ENCODE measurements around the gene H1-8.

H1-8 gene

DNA sequence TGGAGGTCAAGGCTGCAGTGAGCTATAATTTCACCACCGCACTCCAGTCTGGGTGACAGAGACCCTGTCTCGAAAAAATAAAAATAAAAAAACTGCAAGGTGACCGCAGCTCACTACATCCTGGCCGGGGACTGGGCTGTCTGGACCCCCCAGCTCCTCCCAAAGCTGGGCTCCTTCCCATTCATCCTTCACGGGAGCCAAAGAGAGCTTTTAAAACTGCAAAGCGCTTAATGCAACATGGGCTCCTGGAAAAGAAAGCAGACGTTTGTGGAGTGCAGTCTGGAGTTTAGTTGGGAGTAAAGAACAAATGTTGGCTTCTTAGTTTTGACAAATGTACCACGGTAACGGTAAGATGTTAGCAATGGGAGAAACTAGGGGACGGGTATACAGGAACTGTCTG, 51.4 kb downstream of the H1-8 start:
- no peak for DNase-seq (ENCODE audit: low read depth)
- H3K4me3 ChIP-seq (ENCODE audit: low read depth, low read length): no peak overlapping the region
- TF ChIP-seq, protein P1, sequence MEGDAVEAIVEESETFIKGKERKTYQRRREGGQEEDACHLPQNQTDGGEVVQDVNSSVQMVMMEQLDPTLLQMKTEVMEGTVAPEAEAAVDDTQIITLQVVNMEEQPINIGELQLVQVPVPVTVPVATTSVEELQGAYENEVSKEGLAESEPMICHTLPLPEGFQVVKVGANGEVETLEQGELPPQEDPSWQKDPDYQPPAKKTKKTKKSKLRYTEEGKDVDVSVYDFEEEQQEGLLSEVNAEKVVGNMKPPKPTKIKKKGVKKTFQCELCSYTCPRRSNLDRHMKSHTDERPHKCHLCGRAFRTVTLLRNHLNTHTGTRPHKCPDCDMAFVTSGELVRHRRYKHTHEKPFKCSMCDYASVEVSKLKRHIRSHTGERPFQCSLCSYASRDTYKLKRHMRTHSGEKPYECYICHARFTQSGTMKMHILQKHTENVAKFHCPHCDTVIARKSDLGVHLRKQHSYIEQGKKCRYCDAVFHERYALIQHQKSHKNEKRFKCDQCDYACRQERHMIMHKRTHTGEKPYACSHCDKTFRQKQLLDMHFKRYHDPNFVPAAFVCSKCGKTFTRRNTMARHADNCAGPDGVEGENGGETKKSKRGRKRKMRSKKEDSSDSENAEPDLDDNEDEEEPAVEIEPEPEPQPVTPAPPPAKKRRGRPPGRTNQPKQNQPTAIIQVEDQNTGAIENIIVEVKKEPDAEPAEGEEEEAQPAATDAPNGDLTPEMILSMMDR (IDR thresholded peaks at IDR 0.05; ENCODE audit: insufficient read depth, low read depth, low read length, missing control alignments): no peak

DNA sequence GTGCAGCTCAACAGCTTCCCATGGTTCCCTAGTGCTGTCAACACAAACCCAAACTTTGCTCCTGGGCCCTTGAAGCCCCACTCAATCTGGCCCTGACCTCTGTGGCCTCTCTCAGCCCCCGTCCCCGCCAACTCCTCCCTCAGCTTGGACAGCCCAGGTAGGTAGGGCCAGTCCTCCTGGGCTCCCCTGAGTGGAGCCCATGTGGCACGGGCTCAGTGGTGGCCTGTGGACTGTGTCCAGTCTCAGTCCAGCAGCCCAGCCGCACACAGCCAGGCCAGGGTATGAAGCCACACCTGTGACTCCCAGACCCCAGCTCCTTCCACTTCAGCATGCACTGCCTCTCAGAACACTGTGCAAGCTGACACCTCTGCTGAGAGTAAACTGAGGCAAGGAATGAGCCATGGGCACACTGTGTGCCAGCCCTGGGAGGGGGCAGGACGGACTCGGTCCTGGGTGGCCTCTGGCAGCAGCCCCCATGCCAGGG, 52.0 kb downstream of the H1-8 start:
- TF ChIP-seq, protein P1 (IDR thresholded peaks at IDR 0.05; ENCODE audit: insufficient read depth, low read depth, low read length, missing control alignments): no peak
- no peak overlapping the region for H3K4me3 ChIP-seq (ENCODE audit: low read depth, low read length)

DNA sequence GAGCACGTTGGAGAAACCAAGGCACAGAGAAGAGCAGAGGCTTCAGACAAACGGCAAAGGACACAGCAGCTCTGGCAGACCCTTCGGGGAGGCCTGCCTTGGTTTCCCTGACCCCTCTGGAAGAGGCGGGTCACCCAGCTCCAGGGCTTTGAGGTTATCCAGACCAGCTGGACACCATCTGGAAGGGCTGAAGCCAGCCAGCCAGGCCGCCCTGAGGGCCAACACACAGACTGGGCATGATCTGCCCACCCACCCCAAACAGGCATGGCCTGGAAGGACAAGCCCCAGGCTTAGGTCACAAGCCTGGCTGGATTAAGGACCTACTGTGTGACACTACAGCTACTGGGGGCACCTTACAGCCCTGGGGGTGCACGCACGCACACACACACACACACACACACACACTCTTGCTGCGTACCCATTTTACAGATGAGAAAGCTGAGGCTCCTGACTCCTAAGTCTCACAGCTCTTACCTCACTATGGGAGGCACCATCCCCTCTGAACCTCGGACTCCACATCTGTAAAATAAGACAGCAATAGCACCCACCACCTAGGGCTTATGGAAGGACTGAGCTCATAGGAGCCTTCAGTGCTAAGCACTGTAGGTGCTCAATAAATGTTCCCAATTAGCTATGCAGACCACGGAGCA, 52.7 kb downstream of the H1-8 start:
- TF ChIP-seq, protein P1 (IDR thresholded peaks at IDR 0.05; ENCODE audit: insufficient read depth, low read depth, low read length, missing control alignments): no peak
- H3K4me3 ChIP-seq (ENCODE audit: low read depth, low read length): no peak overlapping the region
- DNase-seq (ENCODE audit: low read depth): no peak

More for the DNA sequence above, 52.0 kb downstream of the H1-8 start:
- no peak for DNase-seq (ENCODE audit: low read depth)

- no peak overlapping the region for H3K4me3 ChIP-seq (ENCODE audit: low read depth, low read length)
- DNase-seq (ENCODE audit: low read depth): no peak
- TF ChIP-seq, protein P1 (IDR thresholded peaks at IDR 0.05; ENCODE audit: insufficient read depth, low read depth, low read length, missing control alignments): no peak
These were observed 53.5 kb downstream of the H1-8 start for GRCh38 chr3:129596194-129597086.

DNA sequence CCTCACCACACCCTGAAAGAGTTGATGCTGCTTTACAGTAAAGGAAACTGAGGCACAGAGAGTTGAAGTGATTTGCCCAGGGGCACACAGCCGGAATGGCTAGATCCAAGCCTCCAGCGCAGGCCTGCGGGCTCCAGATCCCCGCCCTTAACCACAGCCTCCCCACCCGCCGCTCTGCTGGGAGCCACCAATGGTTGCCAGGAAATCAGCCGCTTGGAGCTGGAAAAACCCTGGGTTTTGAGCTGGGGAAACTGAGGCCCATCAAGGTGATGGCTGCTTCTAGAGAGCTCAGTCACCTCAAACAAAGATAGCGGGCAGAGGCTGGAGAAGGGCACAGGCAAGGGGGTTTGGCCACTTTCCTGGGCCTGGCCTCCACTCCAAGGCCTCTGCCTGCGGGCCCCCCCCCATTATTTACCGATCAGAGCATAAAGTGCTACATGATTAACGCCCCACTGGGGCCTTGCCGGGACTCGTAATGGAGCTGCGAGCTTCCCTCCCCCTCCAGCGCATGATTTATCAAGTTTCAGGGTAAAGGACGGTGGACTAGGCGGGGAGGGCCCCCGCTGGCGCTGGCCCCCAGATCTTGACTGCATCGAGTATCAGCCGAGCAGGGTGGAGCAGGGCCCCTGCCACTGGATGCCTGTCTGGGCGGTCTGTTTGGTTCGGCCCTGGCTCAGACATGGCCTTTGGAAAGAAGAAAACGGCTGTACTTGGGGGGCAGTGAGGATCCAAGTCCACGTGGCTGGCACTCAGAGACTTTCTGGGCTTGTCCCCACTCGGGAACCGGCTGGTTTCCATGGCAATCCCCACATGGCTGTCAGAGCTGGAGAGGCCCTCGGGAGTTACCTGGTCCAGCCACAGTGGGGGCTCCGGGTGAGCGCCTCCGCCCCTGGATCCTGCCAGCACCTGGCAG, 54.4 kb downstream of the H1-8 start:
- TF ChIP-seq, protein P1 (IDR thresholded peaks at IDR 0.05; ENCODE audit: insufficient read depth, low read depth, low read length, missing control alignments): no peak
- no peak overlapping the region for H3K4me3 ChIP-seq (ENCODE audit: low read depth, low read length)
- DNase-seq (ENCODE audit: low read depth): no peak

DNA sequence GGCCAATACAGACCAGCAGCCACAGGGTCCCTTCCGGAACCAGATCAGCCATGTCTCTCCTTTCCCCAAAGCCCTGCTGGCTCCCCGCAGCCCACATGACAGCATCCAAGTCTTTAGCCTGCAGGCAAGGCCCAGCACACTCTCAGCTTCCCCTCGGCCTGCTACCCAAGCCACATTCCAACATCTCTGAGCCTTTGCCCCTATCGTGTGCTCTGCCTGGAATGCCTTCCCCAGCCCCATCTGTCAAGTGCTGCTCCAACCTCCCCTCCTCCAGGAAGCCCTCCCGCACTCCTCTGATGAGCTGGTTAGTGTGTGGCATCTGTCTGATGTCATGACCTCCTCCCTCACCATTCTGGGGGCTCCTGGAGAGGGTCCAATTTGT, 55.0 kb downstream of the H1-8 start:
- H3K4me3 ChIP-seq (ENCODE audit: low read depth, low read length): no peak overlapping the region
- TF ChIP-seq, protein P1 (IDR thresholded peaks at IDR 0.05; ENCODE audit: insufficient read depth, low read depth, low read length, missing control alignments): no peak
- DNase-seq (ENCODE audit: low read depth): no peak

All from GM12865 (cell line).